HFF-Myc (cell line): ENCODE results near the gene ZNF574.
A peak's percentile ranks its signal among the peaks of the same experiment; 100 is the strongest.

Source experiments
- DNase-seq: peaks from one replicate; pipeline ENCODE4 v3.0.0-alpha.2; 2011; ENCODE audit warnings: low read depth; ENCODE audit errors: extremely low read depth
- H3K4me3 ChIP-seq: replicated peaks from 2 replicates; pipeline ENCODE4 v1.5.1; 2011; ENCODE audit warnings: low read depth, mild to moderate bottlenecking, control low read depth, low read length
- TF ChIP-seq, protein P1 (sequence below): IDR thresholded peaks from 2 replicates; pipeline ENCODE4 v1.5.1; 2012; ENCODE audit warnings: mild to moderate bottlenecking, low read depth, low read length, control low read depth; ENCODE audit errors: missing control alignments

Gene ZNF574

DNA sequence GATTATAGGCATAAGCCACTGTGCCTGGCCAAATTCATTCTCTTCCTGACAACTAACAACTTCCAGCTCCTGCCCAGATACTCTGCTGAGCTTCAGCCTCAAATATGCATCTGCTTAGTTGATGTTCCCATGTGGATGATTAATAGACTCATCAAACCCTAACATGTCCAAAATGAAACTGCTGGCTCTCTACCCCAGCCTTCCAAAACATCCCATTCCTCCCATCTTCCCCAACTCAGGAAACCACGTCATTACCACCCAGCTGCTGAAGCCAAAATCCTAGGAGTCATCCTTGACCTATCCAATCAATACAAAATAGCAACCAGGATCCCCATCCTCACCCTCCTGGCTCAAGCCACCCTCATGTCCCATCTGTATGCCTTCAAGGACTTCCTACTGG lies 35.4 kb downstream of the ZNF574 start:
- TF ChIP-seq, protein P1, sequence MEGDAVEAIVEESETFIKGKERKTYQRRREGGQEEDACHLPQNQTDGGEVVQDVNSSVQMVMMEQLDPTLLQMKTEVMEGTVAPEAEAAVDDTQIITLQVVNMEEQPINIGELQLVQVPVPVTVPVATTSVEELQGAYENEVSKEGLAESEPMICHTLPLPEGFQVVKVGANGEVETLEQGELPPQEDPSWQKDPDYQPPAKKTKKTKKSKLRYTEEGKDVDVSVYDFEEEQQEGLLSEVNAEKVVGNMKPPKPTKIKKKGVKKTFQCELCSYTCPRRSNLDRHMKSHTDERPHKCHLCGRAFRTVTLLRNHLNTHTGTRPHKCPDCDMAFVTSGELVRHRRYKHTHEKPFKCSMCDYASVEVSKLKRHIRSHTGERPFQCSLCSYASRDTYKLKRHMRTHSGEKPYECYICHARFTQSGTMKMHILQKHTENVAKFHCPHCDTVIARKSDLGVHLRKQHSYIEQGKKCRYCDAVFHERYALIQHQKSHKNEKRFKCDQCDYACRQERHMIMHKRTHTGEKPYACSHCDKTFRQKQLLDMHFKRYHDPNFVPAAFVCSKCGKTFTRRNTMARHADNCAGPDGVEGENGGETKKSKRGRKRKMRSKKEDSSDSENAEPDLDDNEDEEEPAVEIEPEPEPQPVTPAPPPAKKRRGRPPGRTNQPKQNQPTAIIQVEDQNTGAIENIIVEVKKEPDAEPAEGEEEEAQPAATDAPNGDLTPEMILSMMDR, result no peak
- DNase-seq, result no peak

DNA sequence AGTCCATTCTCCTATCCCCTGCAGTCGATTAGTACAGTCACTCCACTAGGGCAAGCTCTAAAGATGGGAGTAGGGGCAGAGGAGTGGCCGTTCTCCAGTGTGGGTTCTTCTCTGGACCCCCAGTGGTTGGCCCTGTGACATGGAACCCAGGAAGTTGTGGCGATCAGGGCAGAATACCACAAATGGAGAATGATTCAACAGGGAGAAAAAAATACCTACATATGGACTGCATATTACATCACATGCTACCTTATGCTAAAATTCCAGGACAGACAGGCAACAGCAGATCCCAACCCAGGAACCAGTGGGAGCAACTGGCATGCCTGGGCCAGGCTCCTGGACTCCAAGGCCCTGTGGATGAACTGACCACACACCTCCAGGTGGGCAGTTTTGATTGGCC lies 35.8 kb downstream of the ZNF574 start:
- TF ChIP-seq, protein P1, result no peak
- no peak overlapping the region for H3K4me3 ChIP-seq
- DNase-seq, result no peak

More for the DNA sequence above, 35.4 kb downstream of the ZNF574 start:
- no peak overlapping the region for H3K4me3 ChIP-seq

DNA sequence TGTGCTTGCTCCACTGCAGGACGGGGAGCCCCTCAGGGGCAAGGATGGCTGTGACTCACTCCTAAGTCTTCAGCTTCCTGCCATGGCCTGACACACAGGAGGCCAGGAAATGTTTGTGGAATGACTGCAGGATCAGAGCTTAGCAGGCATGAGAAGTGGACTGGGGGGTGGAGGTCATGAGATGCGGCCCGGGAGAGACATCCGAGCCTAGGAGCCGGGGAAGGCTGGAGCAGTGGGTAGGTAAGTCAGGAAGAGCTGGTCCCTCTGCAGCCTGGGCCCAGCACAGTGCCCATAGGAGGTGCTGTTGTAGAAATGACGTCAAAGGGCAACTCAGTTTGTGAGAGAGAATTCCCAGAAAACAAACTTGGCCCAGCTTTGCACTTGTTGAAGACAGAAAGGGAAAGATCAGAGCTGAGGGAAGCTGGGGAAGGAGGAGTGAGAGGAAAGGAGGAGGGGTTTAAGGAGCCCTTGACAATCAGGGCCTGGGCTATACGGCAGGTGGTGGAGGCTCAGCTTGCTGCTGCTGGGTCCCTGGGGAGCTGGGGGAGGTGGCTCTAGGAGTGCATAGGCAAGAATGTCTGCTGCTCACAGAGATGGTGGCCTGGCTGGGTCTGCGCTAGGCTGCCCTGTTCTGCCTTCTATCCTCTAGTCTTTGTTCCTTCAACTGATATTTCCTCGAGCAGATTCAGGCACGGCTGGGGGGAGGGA lies 37.8 kb downstream of the ZNF574 start:
- DNase-seq, result peak; percentile 93
- TF ChIP-seq, protein P1, result peak; percentile 63
- H3K4me3 ChIP-seq, result 0 out of 2 replicates have a peak overlapping the region, but pooled peaks have one; percentile 1

DNA sequence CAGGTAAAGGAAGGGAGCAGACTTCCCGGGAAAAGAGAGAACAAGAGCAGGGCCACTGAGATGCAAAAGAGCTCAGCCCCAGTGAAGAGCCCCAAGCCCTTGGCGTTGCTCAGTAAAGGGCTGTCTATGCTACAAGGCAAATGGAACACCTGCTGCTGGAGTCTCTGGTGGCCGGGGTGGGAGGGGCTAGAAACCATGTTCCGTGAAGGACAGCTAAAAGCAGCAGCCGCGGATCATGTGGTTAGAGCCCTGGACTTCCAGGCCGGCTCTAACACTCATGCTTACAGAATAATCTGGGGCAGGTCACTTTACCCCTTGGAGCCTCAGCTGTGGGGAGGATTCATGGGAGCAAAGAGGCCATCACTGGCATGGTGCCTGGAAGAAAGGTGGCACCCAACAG lies 38.4 kb downstream of the ZNF574 start:
- no peak overlapping the region for H3K4me3 ChIP-seq
- DNase-seq, result no peak

DNA sequence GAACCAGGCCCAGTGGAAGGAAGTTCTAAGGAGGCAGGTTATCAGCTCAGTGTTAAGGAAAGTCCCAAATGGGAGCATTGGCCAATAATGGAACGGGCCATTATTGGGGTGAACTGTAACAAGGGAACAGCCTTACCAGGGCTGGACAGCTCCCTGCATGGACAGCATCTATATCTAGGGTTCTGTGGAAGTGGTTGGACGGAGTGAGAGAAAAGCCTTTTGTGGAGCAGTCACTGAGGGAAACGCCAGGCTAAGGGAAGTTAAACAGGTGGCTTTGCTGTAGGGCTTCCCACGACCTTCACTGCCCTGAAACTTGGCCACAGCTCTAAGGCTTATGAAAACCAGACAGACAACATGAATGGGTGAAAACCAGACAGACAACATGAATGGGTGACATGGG lies 39.3 kb downstream of the ZNF574 start:
- no peak overlapping the region for H3K4me3 ChIP-seq
- DNase-seq, result no peak
- TF ChIP-seq, protein P1, result no peak

More for the DNA sequence above, 38.4 kb downstream of the ZNF574 start:
- TF ChIP-seq, protein P1, result no peak

DNA sequence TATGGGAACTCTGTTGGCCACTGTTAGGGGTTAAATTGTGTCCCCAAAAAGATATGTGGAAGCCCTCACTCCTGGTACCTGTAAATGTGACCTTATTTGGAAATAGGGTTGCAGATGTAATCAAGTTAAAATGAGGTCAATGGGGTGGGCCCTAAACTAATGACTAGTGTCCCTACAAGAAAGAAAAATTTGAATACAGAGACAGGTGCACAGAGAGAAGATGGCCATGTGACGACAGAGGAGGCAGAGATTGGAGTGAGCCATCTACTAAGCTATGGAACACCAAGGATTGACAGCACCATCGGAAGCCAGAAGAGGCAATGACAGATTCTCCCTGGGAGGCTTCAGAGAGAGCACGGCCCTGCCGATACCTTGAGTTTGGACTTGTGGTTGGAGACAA lies 39.7 kb downstream of the ZNF574 start:
- no peak overlapping the region for H3K4me3 ChIP-seq
- TF ChIP-seq, protein P1, result no peak
- no peak for DNase-seq
